Measurements from ENCODE around the gene PPP1R12B. TPM values are rescaled to one million over a fixed set of nuclear protein-coding genes. Genes with fewer than 3 reads are reported as not detected.

PPP1R12B gene
- total and polyA plus RNA-seq, 2 experiments from 2014 or later = 8.1 to 15.0 TPM

GRCh38 chr1:202316186-202316585 lies 32.3 kb upstream of the PPP1R12B start:
- TF ChIP-seq EZH2 (IDR thresholded peaks at IDR 0.05; ENCODE audit: borderline replicate concordance) = no peak
- no peak for TF ChIP-seq CTCF (IDR thresholded peaks at IDR 0.05; ENCODE audit: poor library complexity)
- TF ChIP-seq EZH2phosphoT487 (IDR thresholded peaks at IDR 0.05; ENCODE audit: low read depth, severe bottlenecking, unreplicated experiment) = no peak
- DNase-seq (ENCODE audit: low spot score) = no peak
- H3K36me3 ChIP-seq (replicated peaks; ENCODE audit: insufficient read depth, low read depth) = no peaks in the 10 kb centered on the region
- no peaks in the 10 kb centered on the region for H3K4me1 ChIP-seq (ENCODE audit: insufficient read depth)
- H3K79me2 ChIP-seq = no peaks in the 10 kb centered on the region
- no peak overlapping the region for H2AFZ ChIP-seq
- no peak overlapping the region for H3K4me2 ChIP-seq
- no peaks in the 10 kb centered on the region for H3K9me2 ChIP-seq (replicated peaks; ENCODE audit: insufficient read depth)
- no peaks in the 10 kb centered on the region for H4K20me1 ChIP-seq (ENCODE audit: insufficient read depth, poor library complexity, severe bottlenecking)
- H3K9me3 ChIP-seq (ENCODE audit: low read depth) = no peaks in the 10 kb centered on the region
- no peak overlapping the region for H3K4me3 ChIP-seq
- H3K27ac ChIP-seq = no peak overlapping the region
- H3K27me3 ChIP-seq = peaks cover 3% of the 10 kb centered on the region

DNA sequence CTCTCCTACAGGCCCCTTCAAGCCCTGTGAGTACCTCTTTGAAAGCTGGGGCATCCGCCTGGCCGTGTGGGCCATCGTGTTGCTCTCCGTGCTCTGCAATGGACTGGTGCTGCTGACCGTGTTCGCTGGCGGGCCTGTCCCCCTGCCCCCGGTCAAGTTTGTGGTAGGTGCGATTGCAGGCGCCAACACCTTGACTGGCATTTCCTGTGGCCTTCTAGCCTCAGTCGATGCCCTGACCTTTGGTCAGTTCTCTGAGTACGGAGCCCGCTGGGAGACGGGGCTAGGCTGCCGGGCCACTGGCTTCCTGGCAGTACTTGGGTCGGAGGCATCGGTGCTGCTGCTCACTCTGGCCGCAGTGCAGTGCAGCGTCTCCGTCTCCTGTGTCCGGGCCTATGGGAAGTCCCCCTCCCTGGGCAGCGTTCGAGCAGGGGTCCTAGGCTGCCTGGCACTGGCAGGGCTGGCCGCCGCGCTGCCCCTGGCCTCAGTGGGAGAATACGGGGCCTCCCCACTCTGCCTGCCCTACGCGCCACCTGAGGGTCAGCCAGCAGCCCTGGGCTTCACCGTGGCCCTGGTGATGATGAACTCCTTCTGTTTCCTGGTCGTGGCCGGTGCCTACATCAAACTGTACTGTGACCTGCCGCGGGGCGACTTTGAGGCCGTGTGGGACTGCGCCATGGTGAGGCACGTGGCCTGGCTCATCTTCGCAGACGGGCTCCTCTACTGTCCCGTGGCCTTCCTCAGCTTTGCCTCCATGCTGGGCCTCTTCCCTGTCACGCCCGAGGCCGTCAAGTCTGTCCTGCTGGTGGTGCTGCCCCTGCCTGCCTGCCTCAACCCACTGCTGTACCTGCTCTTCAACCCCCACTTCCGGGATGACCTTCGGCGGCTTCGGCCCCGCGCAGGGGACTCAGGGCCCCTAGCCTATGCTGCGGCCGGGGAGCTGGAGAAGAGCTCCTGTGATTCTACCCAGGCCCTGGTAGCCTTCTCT lies 30.3 kb upstream of the PPP1R12B start:
- H3K4me3 ChIP-seq = no peak overlapping the region
- DNase-seq (ENCODE audit: low spot score) = no peak
- H3K79me2 ChIP-seq = no peaks in the 10 kb centered on the region
- no peaks in the 10 kb centered on the region for H4K20me1 ChIP-seq (ENCODE audit: insufficient read depth, poor library complexity, severe bottlenecking)
- H3K4me2 ChIP-seq = no peak overlapping the region
- no peak overlapping the region for H2AFZ ChIP-seq
- whole genome bisulfite sequencing (ENCODE audit: low lambda C conversion rate, missing lambda C conversion rate) = 92% methylated on average over 52 of the region's 52 CpGs
- no peaks in the 10 kb centered on the region for H3K9me3 ChIP-seq (ENCODE audit: low read depth)
- H3K27ac ChIP-seq = no peak overlapping the region
- H3K9me2 ChIP-seq (replicated peaks; ENCODE audit: insufficient read depth) = no peaks in the 10 kb centered on the region
- H3K4me1 ChIP-seq (ENCODE audit: insufficient read depth) = no peaks in the 10 kb centered on the region
- TF ChIP-seq CTCF (IDR thresholded peaks at IDR 0.05; ENCODE audit: poor library complexity) (no peak), EZH2phosphoT487 (IDR thresholded peaks at IDR 0.05; ENCODE audit: low read depth, severe bottlenecking, unreplicated experiment) (no peak), EZH2 (IDR thresholded peaks at IDR 0.05; ENCODE audit: borderline replicate concordance) (no peak)
- peaks cover 3% of the 10 kb centered on the region for H3K27me3 ChIP-seq
- H3K36me3 ChIP-seq (replicated peaks; ENCODE audit: insufficient read depth, low read depth) = no peaks in the 10 kb centered on the region

- TF ChIP-seq EZH2 (IDR thresholded peaks at IDR 0.05; ENCODE audit: borderline replicate concordance) (no peak), CTCF (IDR thresholded peaks at IDR 0.05; ENCODE audit: poor library complexity) (no peak)
- no peaks in the 10 kb centered on the region for H3K27me3 ChIP-seq
- H3K9me2 ChIP-seq (replicated peaks; ENCODE audit: insufficient read depth) = no peaks in the 10 kb centered on the region
- no peaks in the 10 kb centered on the region for H3K79me2 ChIP-seq
- 82% methylated on average over 4 of the region's 4 CpGs for WGBS (ENCODE audit: low lambda C conversion rate, missing lambda C conversion rate)
- H2AFZ ChIP-seq = no peak overlapping the region
- no peaks in the 10 kb centered on the region for H3K4me1 ChIP-seq (ENCODE audit: insufficient read depth)
- no peak overlapping the region for H3K27ac ChIP-seq
- H3K9me3 ChIP-seq (ENCODE audit: low read depth) = no peaks in the 10 kb centered on the region
- DNase-seq (ENCODE audit: low spot score) = no peak
- H3K4me2 ChIP-seq = no peak overlapping the region
- H3K36me3 ChIP-seq (replicated peaks; ENCODE audit: insufficient read depth, low read depth) = no peaks in the 10 kb centered on the region
- H3K4me3 ChIP-seq = no peak overlapping the region
- H4K20me1 ChIP-seq (ENCODE audit: insufficient read depth, poor library complexity, severe bottlenecking) = no peaks in the 10 kb centered on the region
Observed at GRCh38 chr1:202319381-202320080, 29.0 kb upstream of the PPP1R12B start.
